Measurements from ENCODE around the gene AP1G1.

DNA sequence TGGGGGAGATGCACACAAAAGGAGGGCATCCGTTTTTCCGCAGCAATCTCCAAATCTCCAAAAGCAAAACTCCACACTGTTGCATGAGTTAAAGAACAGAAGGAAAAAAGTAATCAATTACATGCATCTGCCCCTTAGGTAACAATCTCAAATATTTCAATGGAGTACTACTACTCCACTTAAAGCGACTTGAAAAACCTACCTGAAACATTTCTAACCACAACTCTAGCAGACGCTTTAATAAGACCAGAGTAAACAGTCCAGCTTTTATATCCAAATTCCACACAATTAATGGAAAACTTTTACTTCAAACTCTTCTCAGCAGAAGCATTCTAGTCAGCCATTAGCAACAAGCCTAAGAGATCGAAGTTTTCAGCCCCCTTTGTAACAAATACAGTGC, 29.9 kb downstream of the AP1G1 start:
- TF ChIP-seq, protein P1, sequence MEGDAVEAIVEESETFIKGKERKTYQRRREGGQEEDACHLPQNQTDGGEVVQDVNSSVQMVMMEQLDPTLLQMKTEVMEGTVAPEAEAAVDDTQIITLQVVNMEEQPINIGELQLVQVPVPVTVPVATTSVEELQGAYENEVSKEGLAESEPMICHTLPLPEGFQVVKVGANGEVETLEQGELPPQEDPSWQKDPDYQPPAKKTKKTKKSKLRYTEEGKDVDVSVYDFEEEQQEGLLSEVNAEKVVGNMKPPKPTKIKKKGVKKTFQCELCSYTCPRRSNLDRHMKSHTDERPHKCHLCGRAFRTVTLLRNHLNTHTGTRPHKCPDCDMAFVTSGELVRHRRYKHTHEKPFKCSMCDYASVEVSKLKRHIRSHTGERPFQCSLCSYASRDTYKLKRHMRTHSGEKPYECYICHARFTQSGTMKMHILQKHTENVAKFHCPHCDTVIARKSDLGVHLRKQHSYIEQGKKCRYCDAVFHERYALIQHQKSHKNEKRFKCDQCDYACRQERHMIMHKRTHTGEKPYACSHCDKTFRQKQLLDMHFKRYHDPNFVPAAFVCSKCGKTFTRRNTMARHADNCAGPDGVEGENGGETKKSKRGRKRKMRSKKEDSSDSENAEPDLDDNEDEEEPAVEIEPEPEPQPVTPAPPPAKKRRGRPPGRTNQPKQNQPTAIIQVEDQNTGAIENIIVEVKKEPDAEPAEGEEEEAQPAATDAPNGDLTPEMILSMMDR (conservative IDR thresholded peaks at IDR 0.05; ENCODE audit: low read depth, low read length): no peak
- no peak for TF ChIP-seq EZH2 (IDR thresholded peaks at IDR 0.05; ENCODE audit: low read length, unreplicated experiment)
- TF ChIP-seq EZH2phosphoT487 (IDR thresholded peaks at IDR 0.05; ENCODE audit: borderline replicate concordance, low read length): no peak

Data from PC-3 (cell line).